Progenitor cell of endocrine pancreas (in vitro differentiated cells): ENCODE data around the gene ICAM3. TPM values are rescaled to one million over a fixed set of nuclear protein-coding genes. Genes with fewer than 3 reads are reported as not detected.
A peak's percentile ranks its signal among the peaks of the same experiment; 100 is the strongest.

Experiments used
- DNase-seq: peaks from one replicate; pipeline ENCODE4 v3.0.0; 2021; ENCODE audit warnings: low spot score; ENCODE audit not compliant: unreplicated experiment
- H3K27ac Mint-ChIP-seq: 2 replicates; pipeline ENCODE4 v1.8.0; 2021; ENCODE audit warnings: mild to moderate bottlenecking, moderate library complexity, mixed read lengths
- H3K27me3 Mint-ChIP-seq: 2 replicates; pipeline ENCODE4 v1.8.0; 2021; ENCODE audit warnings: mixed read lengths
- H3K36me3 Mint-ChIP-seq: 2 replicates; pipeline ENCODE4 v1.8.0; 2022; ENCODE audit warnings: mixed read lengths; ENCODE audit not compliant: insufficient read depth
- H3K4me1 Mint-ChIP-seq: 2 replicates; pipeline ENCODE4 v1.8.0; 2021; ENCODE audit warnings: low read depth, mixed read lengths
- H3K4me3 Mint-ChIP-seq: 2 replicates; pipeline ENCODE4 v1.8.0; 2021; ENCODE audit warnings: low read depth, mild to moderate bottlenecking, moderate library complexity, mixed read lengths
- H3K9me3 Mint-ChIP-seq: 2 replicates; pipeline ENCODE4 v1.8.0; 2021; ENCODE audit warnings: low read depth, mixed read lengths
- CTCF ChIP-seq: fragments of 200-600 bp; sonication (generic); IDR thresholded peaks from one replicate; pipeline ENCODE4 v1.5.0; 2021; ENCODE audit warnings: antibody characterized with exemption, mild to moderate bottlenecking; ENCODE audit not compliant: unreplicated experiment
- total RNA-seq: library from RNA; stranded (reverse); gene quantifications from 2 replicates; pipeline ENCODE4 v1.2.1, GENCODE V29; 2021

The ICAM3 gene
- total RNA-seq, 1 donor from 2014 or later = 5.1 TPM

GRCh38 chr19:10290357-10290875 lies 49.0 kb downstream of the ICAM3 start:
- Mint-ChIP-seq H3K27ac (no peak overlapping the region), H3K36me3 (no peaks in the 10 kb centered on the region), H3K27me3 (peaks cover 96% of the 10 kb centered on the region)

GRCh38 chr19:10289836-10290356 lies 49.5 kb downstream of the ICAM3 start, which contains the start of gene ICAM5:
TSS of gene ICAM5 (plus strand) at chr19:10289952. CDS start at chr19:10290044, 92 bp downstream.
- no peak for DNase-seq
- no peaks in the 10 kb centered on the region for H3K9me3 Mint-ChIP-seq
- peak within 1 kb of the TSS; percentile 52 for H3K4me3 Mint-ChIP-seq
- H3K4me1 Mint-ChIP-seq = peaks cover 7% of the 10 kb centered on the region
- TF ChIP-seq CTCF = no peak
- H3K36me3 Mint-ChIP-seq = no peaks in the 10 kb centered on the region
- peaks cover 96% of the 10 kb centered on the region for H3K27me3 Mint-ChIP-seq
- H3K27ac Mint-ChIP-seq = no peak within 1 kb of the TSS

More at GRCh38 chr19:10290357-10290875, 49.0 kb downstream of the ICAM3 start:
- Mint-ChIP-seq H3K9me3 (no peaks in the 10 kb centered on the region), H3K4me1 (peaks cover 7% of the 10 kb centered on the region), H3K4me3 (peak overlapping the region; percentile 21)
- no peak for TF ChIP-seq CTCF
- no peak for DNase-seq

GRCh38 chr19:10289167-10289835 lies 50.1 kb downstream of the ICAM3 start:
- H3K4me1 Mint-ChIP-seq = peaks cover 7% of the 10 kb centered on the region
- no peak overlapping the region for H3K27ac Mint-ChIP-seq
- no peak for DNase-seq
- no peaks in the 10 kb centered on the region for H3K36me3 Mint-ChIP-seq
- TF ChIP-seq CTCF = no peak
- H3K9me3 Mint-ChIP-seq = no peaks in the 10 kb centered on the region
- H3K27me3 Mint-ChIP-seq = peaks cover 91% of the 10 kb centered on the region
- H3K4me3 Mint-ChIP-seq = no peak overlapping the region

GRCh38 chr19:10288662-10289166 lies 50.7 kb downstream of the ICAM3 start:
- no peaks in the 10 kb centered on the region for H3K36me3 Mint-ChIP-seq
- H3K9me3 Mint-ChIP-seq = no peaks in the 10 kb centered on the region
- peak overlapping the region; percentile 52 for H3K4me3 Mint-ChIP-seq
- no peak for DNase-seq
- no peak overlapping the region for H3K27ac Mint-ChIP-seq
- no peak for TF ChIP-seq CTCF
- H3K4me1 Mint-ChIP-seq = peaks cover 7% of the 10 kb centered on the region
- H3K27me3 Mint-ChIP-seq = peaks cover 88% of the 10 kb centered on the region

GRCh38 chr19:10286803-10287737 lies 52.4 kb downstream of the ICAM3 start, which contains the start of gene ICAM4:
TSS of gene ICAM4 (plus strand) at chr19:10286955. CDS start at chr19:10287013, 58 bp downstream.
- peaks cover 7% of the 10 kb centered on the region for H3K4me1 Mint-ChIP-seq
- H3K9me3 Mint-ChIP-seq = no peaks in the 10 kb centered on the region
- H3K27ac Mint-ChIP-seq = no peak within 1 kb of the TSS
- H3K27me3 Mint-ChIP-seq = peaks cover 76% of the 10 kb centered on the region
- no peak within 1 kb of the TSS for H3K4me3 Mint-ChIP-seq
- no peak for DNase-seq
- no peaks in the 10 kb centered on the region for H3K36me3 Mint-ChIP-seq
- TF ChIP-seq CTCF = no peak
